ENCODE data around the gene VWA8. TPM values are rescaled to one million over a fixed set of nuclear protein-coding genes. Genes with fewer than 3 reads are reported as not detected.

VWA8 gene
- total and polyA plus RNA-seq, 2 experiments from 2014 or later = 6.3 to 24.6 TPM

DNA sequence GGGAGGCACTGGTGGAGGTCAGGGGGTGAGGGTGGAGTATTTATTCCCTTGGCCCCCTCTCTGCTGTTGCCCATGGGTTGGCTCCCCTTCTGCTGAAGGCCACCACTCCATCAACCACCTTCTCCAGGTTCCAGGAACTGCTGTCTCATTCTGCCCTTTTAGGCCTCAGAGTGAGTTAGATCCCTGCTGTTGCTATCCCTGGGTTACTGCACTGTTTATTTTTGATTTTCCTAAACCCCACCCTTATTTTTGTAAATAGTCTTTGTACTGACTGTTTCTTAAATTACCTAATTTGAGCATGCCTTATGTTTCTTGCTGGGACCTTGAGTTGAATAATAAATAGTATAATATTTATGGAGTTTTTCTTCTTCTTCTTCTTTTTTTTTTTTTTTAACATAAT lies 370.8 kb downstream of the VWA8 start:
- no peak overlapping the region for H2AFZ ChIP-seq
- ATAC-seq (no peak), DNase-seq (ENCODE audit: low spot score) (no peak)
- H3K4me3 Mint-ChIP-seq = no peak overlapping the region
- H4K20me1 ChIP-seq (replicated peaks; ENCODE audit: insufficient read depth) = no peaks in the 10 kb centered on the region
- H3K27ac ChIP-seq (ENCODE audit: low read depth) = no peak overlapping the region
- H3K4me1 Mint-ChIP-seq = peaks cover 8% of the 10 kb centered on the region; the same call in 2 of the 3 replicates
- H3K36me3 Mint-ChIP-seq (ENCODE audit: low read depth) = peaks cover 8% of the 10 kb centered on the region; the same call in 1 of the 3 replicates
- no peak overlapping the region for H3K4me3 ChIP-seq
- H3K36me3 ChIP-seq (ENCODE audit: insufficient read depth) = no peaks in the 10 kb centered on the region; the same call in 1 of the 2 replicates
- H3K9me3 Mint-ChIP-seq = no peaks in the 10 kb centered on the region
- TF ChIP-seq JUNB (IDR thresholded peaks at IDR 0.05; ENCODE audit: unreplicated experiment) (no peak), NANOG (IDR thresholded peaks at IDR 0.05; ENCODE audit: borderline replicate concordance) (no peak), ETS1 (IDR thresholded peaks at IDR 0.05) (no peak), STAT1 (IDR thresholded peaks at IDR 0.05; ENCODE audit: unreplicated experiment) (no peak), EZH2 (IDR thresholded peaks at IDR 0.05; ENCODE audit: low read depth, unreplicated experiment) (no peak), ZNF114 (CRISPR knock-in tag; IDR thresholded peaks at IDR 0.05) (no peak), REST (IDR thresholded peaks at IDR 0.05; ENCODE audit: unreplicated experiment) (no peak), EZH2phosphoT487 (IDR thresholded peaks at IDR 0.05; ENCODE audit: unreplicated experiment) (no peak), POLR2AphosphoS5 (IDR thresholded peaks at IDR 0.05; ENCODE audit: low read depth) (no peak), ZNF331 (CRISPR knock-in tag; IDR thresholded peaks at IDR 0.05; ENCODE audit: low read depth) (no peak), CTCF (conservative IDR thresholded peaks at IDR 0.05; ENCODE audit: low read depth in 2 of 2) (no peak), CREB1 (CRISPR knock-in tag; IDR thresholded peaks at IDR 0.05; ENCODE audit: low read depth) (no peak)
- TF ChIP-seq, protein P1, sequence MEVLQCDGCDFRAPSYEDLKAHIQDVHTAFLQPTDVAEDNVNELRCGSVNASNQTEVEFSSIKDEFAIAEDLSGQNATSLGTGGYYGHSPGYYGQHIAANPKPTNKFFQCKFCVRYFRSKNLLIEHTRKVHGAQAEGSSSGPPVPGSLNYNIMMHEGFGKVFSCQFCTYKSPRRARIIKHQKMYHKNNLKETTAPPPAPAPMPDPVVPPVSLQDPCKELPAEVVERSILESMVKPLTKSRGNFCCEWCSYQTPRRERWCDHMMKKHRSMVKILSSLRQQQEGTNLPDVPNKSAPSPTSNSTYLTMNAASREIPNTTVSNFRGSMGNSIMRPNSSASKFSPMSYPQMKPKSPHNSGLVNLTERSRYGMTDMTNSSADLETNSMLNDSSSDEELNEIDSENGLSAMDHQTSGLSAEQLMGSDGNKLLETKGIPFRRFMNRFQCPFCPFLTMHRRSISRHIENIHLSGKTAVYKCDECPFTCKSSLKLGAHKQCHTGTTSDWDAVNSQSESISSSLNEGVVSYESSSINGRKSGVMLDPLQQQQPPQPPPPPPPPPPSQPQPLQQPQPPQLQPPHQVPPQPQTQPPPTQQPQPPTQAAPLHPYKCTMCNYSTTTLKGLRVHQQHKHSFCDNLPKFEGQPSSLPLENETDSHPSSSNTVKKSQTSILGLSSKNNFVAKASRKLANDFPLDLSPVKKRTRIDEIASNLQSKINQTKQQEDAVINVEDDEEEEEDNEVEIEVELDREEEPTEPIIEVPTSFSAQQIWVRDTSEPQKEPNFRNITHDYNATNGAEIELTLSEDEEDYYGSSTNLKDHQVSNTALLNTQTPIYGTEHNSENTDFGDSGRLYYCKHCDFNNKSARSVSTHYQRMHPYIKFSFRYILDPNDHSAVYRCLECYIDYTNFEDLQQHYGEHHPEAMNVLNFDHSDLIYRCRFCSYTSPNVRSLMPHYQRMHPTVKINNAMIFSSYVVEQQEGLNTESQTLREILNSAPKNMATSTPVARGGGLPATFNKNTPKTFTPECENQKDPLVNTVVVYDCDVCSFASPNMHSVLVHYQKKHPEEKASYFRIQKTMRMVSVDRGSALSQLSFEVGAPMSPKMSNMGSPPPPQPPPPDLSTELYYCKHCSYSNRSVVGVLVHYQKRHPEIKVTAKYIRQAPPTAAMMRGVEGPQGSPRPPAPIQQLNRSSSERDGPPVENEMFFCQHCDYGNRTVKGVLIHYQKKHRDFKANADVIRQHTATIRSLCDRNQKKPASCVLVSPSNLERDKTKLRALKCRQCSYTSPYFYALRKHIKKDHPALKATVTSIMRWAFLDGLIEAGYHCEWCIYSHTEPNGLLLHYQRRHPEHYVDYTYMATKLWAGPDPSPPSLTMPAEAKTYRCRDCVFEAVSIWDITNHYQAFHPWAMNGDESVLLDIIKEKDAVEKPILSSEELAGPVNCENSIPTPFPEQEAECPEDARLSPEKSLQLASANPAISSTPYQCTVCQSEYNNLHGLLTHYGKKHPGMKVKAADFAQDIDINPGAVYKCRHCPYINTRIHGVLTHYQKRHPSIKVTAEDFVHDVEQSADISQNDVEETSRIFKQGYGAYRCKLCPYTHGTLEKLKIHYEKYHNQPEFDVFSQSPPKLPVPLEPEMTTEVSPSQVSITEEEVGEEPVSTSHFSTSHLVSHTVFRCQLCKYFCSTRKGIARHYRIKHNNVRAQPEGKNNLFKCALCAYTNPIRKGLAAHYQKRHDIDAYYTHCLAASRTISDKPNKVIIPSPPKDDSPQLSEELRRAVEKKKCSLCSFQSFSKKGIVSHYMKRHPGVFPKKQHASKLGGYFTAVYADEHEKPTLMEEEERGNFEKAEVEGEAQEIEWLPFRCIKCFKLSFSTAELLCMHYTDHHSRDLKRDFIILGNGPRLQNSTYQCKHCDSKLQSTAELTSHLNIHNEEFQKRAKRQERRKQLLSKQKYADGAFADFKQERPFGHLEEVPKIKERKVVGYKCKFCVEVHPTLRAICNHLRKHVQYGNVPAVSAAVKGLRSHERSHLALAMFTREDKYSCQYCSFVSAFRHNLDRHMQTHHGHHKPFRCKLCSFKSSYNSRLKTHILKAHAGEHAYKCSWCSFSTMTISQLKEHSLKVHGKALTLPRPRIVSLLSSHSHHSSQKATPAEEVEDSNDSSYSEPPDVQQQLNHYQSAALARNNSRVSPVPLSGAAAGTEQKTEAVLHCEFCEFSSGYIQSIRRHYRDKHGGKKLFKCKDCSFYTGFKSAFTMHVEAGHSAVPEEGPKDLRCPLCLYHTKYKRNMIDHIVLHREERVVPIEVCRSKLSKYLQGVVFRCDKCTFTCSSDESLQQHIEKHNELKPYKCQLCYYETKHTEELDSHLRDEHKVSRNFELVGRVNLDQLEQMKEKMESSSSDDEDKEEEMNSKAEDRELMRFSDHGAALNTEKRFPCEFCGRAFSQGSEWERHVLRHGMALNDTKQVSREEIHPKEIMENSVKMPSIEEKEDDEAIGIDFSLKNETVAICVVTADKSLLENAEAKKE (CRISPR knock-in tag; IDR thresholded peaks at IDR 0.05) = no peak
- H3K27me3 ChIP-seq (ENCODE audit: insufficient read depth) = no peaks in the 10 kb centered on the region
- H3K4me1 ChIP-seq (ENCODE audit: insufficient read depth) = no peaks in the 10 kb centered on the region
- peak overlapping the region; percentile 95 for H3K27ac Mint-ChIP-seq
- no peaks in the 10 kb centered on the region for H3K27me3 Mint-ChIP-seq (ENCODE audit: insufficient read depth, low read depth, poor library complexity)
- no peak overlapping the region for H3K4me2 ChIP-seq
- H3K79me2 ChIP-seq (replicated peaks; ENCODE audit: insufficient read depth) = no peaks in the 10 kb centered on the region
- H3K9me2 ChIP-seq (ENCODE audit: insufficient read depth) = no peaks in the 10 kb centered on the region
- no peaks in the 10 kb centered on the region for H3F3A ChIP-seq (replicated peaks; ENCODE audit: low read depth)

Data from GM23338 (cell line).